Ovary (tissue), 9 donors: Measurements from ENCODE around the gene MSMB. TPM values are rescaled to one million over a fixed set of nuclear protein-coding genes. Genes with fewer than 3 reads are reported as not detected.

Experiments
- DNase-seq, 5 donors: peaks; one replicate each; pipeline ENCODE4 v3.0.0-alpha.2; 2019 to 2020
- H3K27ac ChIP-seq, 2 donors: fragments of 200-600 bp; one replicate each; pipeline versions ENCODE4 v1.5.1 to v1.8.0; 2019 to 2022
- H3K27me3 ChIP-seq: fragments of 200-600 bp; one replicate; pipeline ENCODE4 v1.8.0; 2022
- H3K36me3 ChIP-seq: fragments of 200-600 bp; sonication (generic); one replicate; pipeline ENCODE4 v1.5.1; 2019
- H3K4me1 ChIP-seq: one replicate; pipeline ENCODE4 v1.8.1; 2013; ENCODE audit warnings: mild to moderate bottlenecking, moderate library complexity; ENCODE audit not compliant: insufficient read depth
- H3K4me3 ChIP-seq: fragments of 200-600 bp; sonication (generic); one replicate; pipeline ENCODE4 v1.5.1; 2017
- H3K9me3 ChIP-seq, 2 donors: fragments of 200-600 bp in 1 of 2; sonication (generic) in 1 of 2; one replicate each; pipeline versions ENCODE4 v1.5.1 to v1.8.1; 2013 to 2019; ENCODE audit warnings: mild to moderate bottlenecking in 1 of 2, moderate library complexity in 1 of 2
- EP300 ChIP-seq: sonication (generic); formaldehyde crosslinking; IDR thresholded peaks from one replicate; pipeline ENCODE4 v1.6.1; 2017; ENCODE audit warnings: antibody characterized with exemption
- POLR2A ChIP-seq: fragments of 450-650 bp; IDR thresholded peaks from one replicate; pipeline ENCODE4 v1.6.1; 2017; ENCODE audit warnings: antibody characterized with exemption, mild to moderate bottlenecking, moderate library complexity
- WGBS, 3 donors: extraction: QIAGEN DNeasy Blood & Tissue Kit in 1 of 3; methylation state at CpG; one replicate each; pipeline versions ENCODE4 v1.1.5 to v1.1.7; 2013 to 2017; 5-methylcytosine and 5-hydroxymethylcytosine counted together
- intact Hi-C, 4 donors: fragments of 100-400 bp; cut with DNase I; formaldehyde crosslinking; loops; one replicate each; pipeline versions ENCODE4 v1.11.0 to v1.15.1; 2022 to 2023
- polyA plus RNA-seq, 2 donors: library from polyadenylated mRNA; stranded (reverse); fragments of 200-250 nt in 1 of 2; fragments of 350-450 nt in 1 of 2; fragmentation: Illumina TruSeq in 1 of 2; extraction: RNeasy Lipid Tissue Mini Kit (QIAGEN cat#74804) in 1 of 2; gene quantifications; one replicate each; pipeline ENCODE4 v1.2.3, GENCODE V29; 2013 to 2014
- total RNA-seq, 7 donors: library from RNA; depleted of rRNA in 2 of 7; stranded (reverse); fragments of >200 nt in 2 of 7; fragmentation: NEBNext Ultra II Directional in 3 of 7; extraction: Animal tissue kit (Norgen Biotek cat#: 25700) in 3 of 7; gene quantifications; one replicate each; pipeline versions ENCODE4 v1.1.0 to v1.2.4, GENCODE V29; 2016 to 2023
- TF ChIP-seq, protein P1 (sequence below), 3 donors: fragments of 450-650 bp in 2 of 3; fragments of 200-600 bp in 1 of 3; IDR thresholded peaks; one replicate each; pipeline versions ENCODE4 v1.5.1 to v1.8.0; 2016 to 2022; ENCODE audit warnings: antibody characterized with exemption in 3 of 3, mild to moderate bottlenecking in 1 of 3
- donor health status: DM: no; HTN: no; CAD: no; lungs with moderate emphysema.
- donor health status: DM: no; HTN: no; CAD: no.
- donor health status: Bipolar disorder and iron deficiency.
- donor health status: DM: yes; HTN: yes; CAD: no.
- donor health status: DM: no; HTN: no; CAD: no.
- donor health status: DM: yes; HTN: yes; CAD: no.

Gene MSMB
- total and polyA plus RNA-seq, 9 donors = not detected

DNA sequence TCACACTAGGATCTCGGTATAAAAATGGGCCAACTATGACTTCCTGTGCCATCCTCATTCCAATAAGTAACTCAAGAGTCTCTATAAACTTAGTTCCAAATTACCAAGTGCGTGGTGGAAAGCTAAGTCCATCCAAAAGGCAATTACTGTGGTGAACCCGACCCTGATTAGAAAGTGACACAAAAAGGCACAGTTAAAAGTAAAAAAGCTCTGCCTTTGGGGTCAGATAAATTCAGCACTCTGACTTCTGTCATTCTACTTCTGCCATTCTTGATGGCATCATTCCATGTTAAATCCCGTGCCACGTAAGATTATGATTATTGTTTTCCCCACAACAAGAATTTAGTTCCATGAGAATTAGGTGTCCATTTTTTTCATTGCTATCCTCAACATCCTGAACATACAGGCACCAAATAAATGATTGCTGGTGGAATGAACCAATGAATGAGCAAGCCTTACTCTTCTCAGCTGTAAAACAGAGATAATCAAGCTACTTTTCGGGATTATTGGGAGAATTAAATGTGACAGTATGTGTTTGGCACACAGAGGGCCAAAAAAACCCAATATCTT, 16.5 kb downstream of the MSMB start:
- DNase-seq = no peak
- TF ChIP-seq, protein P1, sequence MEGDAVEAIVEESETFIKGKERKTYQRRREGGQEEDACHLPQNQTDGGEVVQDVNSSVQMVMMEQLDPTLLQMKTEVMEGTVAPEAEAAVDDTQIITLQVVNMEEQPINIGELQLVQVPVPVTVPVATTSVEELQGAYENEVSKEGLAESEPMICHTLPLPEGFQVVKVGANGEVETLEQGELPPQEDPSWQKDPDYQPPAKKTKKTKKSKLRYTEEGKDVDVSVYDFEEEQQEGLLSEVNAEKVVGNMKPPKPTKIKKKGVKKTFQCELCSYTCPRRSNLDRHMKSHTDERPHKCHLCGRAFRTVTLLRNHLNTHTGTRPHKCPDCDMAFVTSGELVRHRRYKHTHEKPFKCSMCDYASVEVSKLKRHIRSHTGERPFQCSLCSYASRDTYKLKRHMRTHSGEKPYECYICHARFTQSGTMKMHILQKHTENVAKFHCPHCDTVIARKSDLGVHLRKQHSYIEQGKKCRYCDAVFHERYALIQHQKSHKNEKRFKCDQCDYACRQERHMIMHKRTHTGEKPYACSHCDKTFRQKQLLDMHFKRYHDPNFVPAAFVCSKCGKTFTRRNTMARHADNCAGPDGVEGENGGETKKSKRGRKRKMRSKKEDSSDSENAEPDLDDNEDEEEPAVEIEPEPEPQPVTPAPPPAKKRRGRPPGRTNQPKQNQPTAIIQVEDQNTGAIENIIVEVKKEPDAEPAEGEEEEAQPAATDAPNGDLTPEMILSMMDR (IDR thresholded peaks at IDR 0.05) = no peak
- no peak for TF ChIP-seq EP300
- no peak for TF ChIP-seq POLR2A
- H3K4me3 ChIP-seq = peak overlapping the region; percentile 91
- no peaks in the 10 kb centered on the region for H3K27me3 ChIP-seq
- no peaks in the 10 kb centered on the region for H3K9me3 ChIP-seq
- H3K27ac ChIP-seq = peak overlapping the region in 1 of 2 donors; percentile 79
- peaks cover 12% of the 10 kb centered on the region for H3K4me1 ChIP-seq
- 11 to 22% (median 13%) methylated on average over 6 of the region's 6 CpGs for WGBS, 3 donors
- intact Hi-C loops = no loop called here
- no peaks in the 10 kb centered on the region for H3K36me3 ChIP-seq

DNA sequence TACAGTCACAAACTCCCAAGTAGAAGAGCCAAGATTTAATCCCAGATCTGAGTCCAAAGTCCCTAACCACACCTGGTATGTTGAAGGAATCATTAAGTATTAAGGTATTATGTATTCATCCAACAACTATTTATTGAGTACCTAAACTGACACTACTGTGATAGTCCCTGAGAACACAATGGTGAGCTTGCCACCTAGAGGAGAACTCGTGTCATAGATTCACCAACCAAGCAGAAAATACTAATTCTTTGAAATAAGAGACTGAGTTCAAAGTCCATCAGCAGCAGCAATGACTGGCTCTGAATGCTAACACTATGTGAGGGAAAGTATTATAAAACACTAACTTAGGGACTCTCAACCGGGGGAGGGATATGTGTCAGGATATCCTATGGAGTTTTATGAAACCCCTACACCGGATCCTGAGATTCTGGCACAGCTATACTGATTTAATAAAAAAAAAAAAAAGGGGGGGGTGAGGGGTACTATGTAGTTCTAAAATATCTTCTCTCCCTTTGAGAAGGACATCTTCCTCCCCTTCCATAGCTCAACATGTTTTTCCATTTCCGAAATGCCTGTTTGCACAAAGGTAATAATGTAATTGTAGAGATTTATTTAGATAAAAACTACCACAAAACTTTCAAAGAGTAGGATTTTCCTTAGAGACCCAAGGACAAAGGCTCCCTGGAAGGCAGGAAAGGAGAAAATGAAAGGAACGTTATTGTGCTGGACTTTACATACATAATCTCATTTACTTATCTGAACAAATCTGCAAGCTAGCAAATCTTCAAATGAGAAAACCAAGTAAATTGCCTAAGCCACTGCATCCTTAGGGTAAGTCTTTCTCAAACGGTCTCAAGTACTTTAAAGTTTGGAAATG, 17.2 kb downstream of the MSMB start:
- Histone ChIP-seq H3K9me3 (no peaks in the 10 kb centered on the region), H3K27ac (no peak overlapping the region), H3K4me1 (peaks cover 12% of the 10 kb centered on the region), H3K36me3 (no peaks in the 10 kb centered on the region), H3K4me3 (no peak overlapping the region), H3K27me3 (no peaks in the 10 kb centered on the region)
- TF ChIP-seq, protein P1 (IDR thresholded peaks at IDR 0.05) = peak in 2 of 3 donors; percentile 13 to 15
- no peak for TF ChIP-seq POLR2A
- intact Hi-C loops = no loop called here
- 29 to 33% (median 29%) methylated on average over 6 of the region's 6 CpGs for WGBS, 3 donors
- no peak for DNase-seq

DNA sequence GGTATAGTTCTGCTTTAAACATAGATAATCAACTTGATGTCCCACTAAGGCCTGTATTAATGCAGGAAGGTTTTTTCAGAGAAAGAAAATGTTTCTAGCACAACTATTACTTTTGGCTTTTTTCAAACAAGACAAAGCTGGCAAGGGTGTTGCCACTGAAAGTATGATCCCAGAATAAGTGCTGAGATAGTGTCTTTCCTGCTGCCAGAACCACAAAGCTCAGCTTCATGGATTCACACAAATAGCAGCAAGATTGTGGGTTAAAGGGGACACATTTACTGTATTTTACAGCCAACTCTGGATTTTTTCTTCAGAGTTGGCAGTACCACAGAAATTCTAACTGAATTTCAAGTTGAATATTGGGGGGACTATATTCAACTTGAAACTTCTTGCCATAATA, 20.0 kb downstream of the MSMB start:
- TF ChIP-seq POLR2A = no peak
- TF ChIP-seq EP300 = no peak
- TF ChIP-seq, protein P1 (IDR thresholded peaks at IDR 0.05) = no peak
- Histone ChIP-seq H3K4me1 (peaks cover 16% of the 10 kb centered on the region), H3K36me3 (no peaks in the 10 kb centered on the region), H3K4me3 (no peak overlapping the region), H3K9me3 (no peaks in the 10 kb centered on the region), H3K27ac (no peak overlapping the region), H3K27me3 (no peaks in the 10 kb centered on the region)
- DNase-seq = no peak
- intact Hi-C loops = no loop called here

DNA sequence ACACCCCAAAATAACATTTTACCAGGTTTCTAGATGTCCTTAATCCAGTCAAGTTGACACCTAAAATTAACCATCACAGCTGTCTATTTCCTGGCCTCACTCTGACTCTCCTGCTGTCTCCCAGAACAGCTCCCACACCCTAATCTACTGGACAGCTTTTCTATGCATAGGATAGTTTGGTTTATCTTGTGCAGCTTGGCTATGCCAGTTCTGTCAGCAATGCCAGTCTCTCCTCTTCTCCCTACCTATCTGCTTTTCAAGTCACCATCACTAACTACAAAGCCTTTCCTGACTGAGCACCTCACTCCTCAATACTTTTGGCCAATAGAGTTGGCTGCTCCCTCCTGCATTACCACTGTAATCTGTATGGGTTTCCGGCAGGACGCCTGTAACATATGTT, 20.7 kb downstream of the MSMB start:
- intact Hi-C loops = loop anchor here in 1 of 4 donors (2.0 kb wide), 1 partner anchor 21 kb away; no protein-coding TSS in a partner anchor
- DNase-seq = no peak
- H3K4me3 ChIP-seq = no peak overlapping the region
- no peaks in the 10 kb centered on the region for H3K36me3 ChIP-seq
- no peak for TF ChIP-seq POLR2A
- no peak for TF ChIP-seq EP300
- TF ChIP-seq, protein P1 (IDR thresholded peaks at IDR 0.05) = no peak
- H3K27me3 ChIP-seq = no peaks in the 10 kb centered on the region
- H3K9me3 ChIP-seq = no peaks in the 10 kb centered on the region
- H3K4me1 ChIP-seq = peaks cover 16% of the 10 kb centered on the region
- 83 to 88% (median 84%) methylated on average over 2 of the region's 2 CpGs for WGBS, 3 donors
- no peak overlapping the region for H3K27ac ChIP-seq
